KMS-11 (cell line): Measurements from ENCODE around the gene PRKG1.

ENCODE experiments used
- H2AFZ ChIP-seq: fragments of 200-600 bp; sonication (generic); 2 replicates; pipeline ENCODE4 v1.6.1; 2016; ENCODE audit warnings: antibody characterized with exemption, mixed run types, low read depth
- H3K27ac ChIP-seq: fragments of 200-600 bp; sonication (generic); 2 replicates; pipeline ENCODE4 v1.6.1; 2016; ENCODE audit warnings: mild to moderate bottlenecking, mixed run types
- H3K27me3 ChIP-seq: fragments of 200-600 bp; sonication (generic); 2 replicates; pipeline ENCODE4 v1.6.1; 2017; ENCODE audit warnings: mild to moderate bottlenecking, low read depth, mixed run types, moderate library complexity; ENCODE audit not compliant: insufficient read depth
- H3K36me3 ChIP-seq: fragments of 200-600 bp; sonication (generic); 2 replicates; pipeline ENCODE4 v1.6.1; 2017; ENCODE audit warnings: mild to moderate bottlenecking, mixed run types; ENCODE audit not compliant: insufficient read depth
- H3K4me1 ChIP-seq: fragments of 200-600 bp; sonication (generic); 2 replicates; pipeline ENCODE4 v1.6.1; 2016; ENCODE audit warnings: mild to moderate bottlenecking, low read depth, mixed run types; ENCODE audit not compliant: poor library complexity, severe bottlenecking
- H3K4me2 ChIP-seq: fragments of 200-600 bp; sonication (generic); 2 replicates; pipeline ENCODE4 v1.7.0; 2016; ENCODE audit warnings: mild to moderate bottlenecking, mixed run types
- H3K4me3 ChIP-seq: fragments of 200-600 bp; sonication (generic); IDR thresholded peaks from 2 replicates; pipeline ENCODE4 v1.6.1; 2017; ENCODE audit warnings: low read depth, low read length, mixed read lengths; ENCODE audit not compliant: insufficient read depth
- H3K79me2 ChIP-seq: fragments of 200-600 bp; sonication (generic); 2 replicates; pipeline ENCODE4 v1.6.1; 2016; ENCODE audit warnings: low read depth, mixed run types; ENCODE audit not compliant: insufficient read depth
- H3K9ac ChIP-seq: fragments of 200-600 bp; sonication (generic); 2 replicates; pipeline ENCODE4 v1.6.1; 2016; ENCODE audit warnings: mild to moderate bottlenecking, mixed run types
- H4K20me1 ChIP-seq: fragments of 200-600 bp; sonication (generic); 2 replicates; pipeline ENCODE4 v1.6.1; 2016; ENCODE audit warnings: mild to moderate bottlenecking, mixed run types; ENCODE audit not compliant: insufficient read depth
- TF ChIP-seq, protein P1 (sequence below): fragments of 200-600 bp; sonication (generic); conservative IDR thresholded peaks from 2 replicates; pipeline ENCODE4 v1.6.1; 2017; ENCODE audit warnings: low read depth, mild to moderate bottlenecking, antibody characterized with exemption, low read length, moderate library complexity, mixed read lengths

Gene PRKG1

DNA sequence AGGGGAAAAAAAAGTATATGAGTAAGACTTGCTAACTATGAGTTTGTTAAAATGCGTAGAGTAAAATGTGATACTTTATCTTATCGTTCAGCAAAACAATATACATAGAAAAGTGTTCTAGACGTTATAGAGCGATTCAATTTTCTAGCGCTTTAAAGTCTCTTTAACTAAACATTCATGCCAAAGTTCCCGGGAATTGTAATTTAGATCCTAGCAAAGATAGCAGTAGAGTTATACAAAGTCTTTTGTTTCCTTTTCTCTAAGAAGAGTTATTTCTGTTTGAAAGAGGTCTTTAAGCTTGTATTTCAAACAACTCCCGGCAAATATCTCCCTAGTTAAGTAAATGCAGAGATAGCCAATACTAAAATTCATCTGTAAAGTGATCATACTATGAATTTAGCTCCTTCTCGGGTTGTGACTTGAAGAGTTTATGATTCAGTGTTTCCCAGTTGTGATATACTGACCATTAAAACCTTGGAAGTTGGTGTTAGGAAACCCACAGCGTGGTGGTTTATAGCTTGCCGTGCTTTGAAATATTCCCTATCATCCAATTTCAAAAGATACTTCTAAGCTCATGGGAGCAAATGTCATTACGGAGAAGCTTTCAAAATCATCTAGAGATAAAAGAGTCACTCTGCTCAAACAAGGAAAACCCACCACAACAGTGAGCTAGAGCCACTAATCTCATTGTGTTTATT lies 453.4 kb downstream of the PRKG1 start:
- TF ChIP-seq, protein P1, sequence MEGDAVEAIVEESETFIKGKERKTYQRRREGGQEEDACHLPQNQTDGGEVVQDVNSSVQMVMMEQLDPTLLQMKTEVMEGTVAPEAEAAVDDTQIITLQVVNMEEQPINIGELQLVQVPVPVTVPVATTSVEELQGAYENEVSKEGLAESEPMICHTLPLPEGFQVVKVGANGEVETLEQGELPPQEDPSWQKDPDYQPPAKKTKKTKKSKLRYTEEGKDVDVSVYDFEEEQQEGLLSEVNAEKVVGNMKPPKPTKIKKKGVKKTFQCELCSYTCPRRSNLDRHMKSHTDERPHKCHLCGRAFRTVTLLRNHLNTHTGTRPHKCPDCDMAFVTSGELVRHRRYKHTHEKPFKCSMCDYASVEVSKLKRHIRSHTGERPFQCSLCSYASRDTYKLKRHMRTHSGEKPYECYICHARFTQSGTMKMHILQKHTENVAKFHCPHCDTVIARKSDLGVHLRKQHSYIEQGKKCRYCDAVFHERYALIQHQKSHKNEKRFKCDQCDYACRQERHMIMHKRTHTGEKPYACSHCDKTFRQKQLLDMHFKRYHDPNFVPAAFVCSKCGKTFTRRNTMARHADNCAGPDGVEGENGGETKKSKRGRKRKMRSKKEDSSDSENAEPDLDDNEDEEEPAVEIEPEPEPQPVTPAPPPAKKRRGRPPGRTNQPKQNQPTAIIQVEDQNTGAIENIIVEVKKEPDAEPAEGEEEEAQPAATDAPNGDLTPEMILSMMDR = no peak
- no peaks in the 10 kb centered on the region for H4K20me1 ChIP-seq
- no peaks in the 10 kb centered on the region for H3K36me3 ChIP-seq

DNA sequence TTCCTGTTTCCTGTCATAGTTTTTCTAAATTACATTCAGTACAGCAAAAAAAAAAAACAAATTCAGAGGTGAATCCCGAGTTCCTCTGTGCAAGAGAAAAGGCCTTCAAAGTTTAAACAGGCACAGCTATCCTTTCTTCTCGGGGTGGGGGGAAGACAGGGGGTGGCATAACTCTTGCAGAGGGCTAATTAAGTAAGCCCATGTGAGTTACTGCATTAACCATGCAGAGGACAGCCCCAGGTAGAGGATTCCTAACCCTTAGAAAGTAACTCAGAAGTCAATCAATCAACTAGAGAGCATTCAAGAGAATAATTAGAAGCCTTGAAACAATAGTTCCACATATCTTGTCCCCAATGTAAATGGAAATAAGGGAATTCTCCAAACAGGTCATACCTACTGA lies 454.2 kb downstream of the PRKG1 start:
- no peak overlapping the region for H2AFZ ChIP-seq
- no peaks in the 10 kb centered on the region for H4K20me1 ChIP-seq

More for the DNA sequence above, 453.4 kb downstream of the PRKG1 start:
- Histone ChIP-seq H3K4me3 (no peak overlapping the region), H3K4me1 (no peaks in the 10 kb centered on the region), H3K79me2 (no peaks in the 10 kb centered on the region), H3K27me3 (no peaks in the 10 kb centered on the region), H2AFZ (no peak overlapping the region), H3K27ac (no peak overlapping the region), H3K4me2 (no peak overlapping the region), H3K9ac (no peak overlapping the region)

DNA sequence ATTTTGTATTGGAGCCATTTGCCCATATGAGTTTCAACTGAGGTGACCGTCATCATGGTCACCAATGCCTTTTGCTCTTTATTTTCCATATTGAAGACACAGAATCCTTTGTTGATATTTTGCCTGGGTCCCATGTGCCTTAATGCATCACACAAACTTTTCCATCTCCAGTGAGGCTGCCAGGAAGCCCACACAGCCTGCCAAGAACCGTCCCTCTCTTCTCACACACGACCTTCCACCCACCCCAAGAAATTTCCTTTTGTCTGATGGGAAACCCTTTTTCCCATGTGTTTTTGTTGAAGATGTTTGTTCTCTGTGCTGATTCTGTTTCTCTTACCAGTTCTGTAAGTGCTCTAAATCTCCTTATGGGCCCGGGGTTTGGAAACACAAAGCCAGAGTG lies 456.3 kb downstream of the PRKG1 start:
- no peak overlapping the region for H3K4me3 ChIP-seq
- H3K36me3 ChIP-seq = no peaks in the 10 kb centered on the region
- no peaks in the 10 kb centered on the region for H3K79me2 ChIP-seq
- no peaks in the 10 kb centered on the region for H4K20me1 ChIP-seq
- H3K27me3 ChIP-seq = no peaks in the 10 kb centered on the region; the same call in 1 of the 2 replicates
- TF ChIP-seq, protein P1 = no peak
- no peak overlapping the region for H3K9ac ChIP-seq
- no peaks in the 10 kb centered on the region for H3K4me1 ChIP-seq
- no peak overlapping the region for H2AFZ ChIP-seq
- no peak overlapping the region for H3K27ac ChIP-seq
- no peak overlapping the region for H3K4me2 ChIP-seq

More for the DNA sequence above, 454.2 kb downstream of the PRKG1 start:
- Histone ChIP-seq H3K36me3 (no peaks in the 10 kb centered on the region), H3K4me3 (no peak overlapping the region), H3K27ac (no peak overlapping the region), H3K4me1 (no peaks in the 10 kb centered on the region), H3K79me2 (no peaks in the 10 kb centered on the region), H3K27me3 (no peaks in the 10 kb centered on the region), H3K9ac (no peak overlapping the region), H3K4me2 (no peak overlapping the region)
- TF ChIP-seq, protein P1 = no peak

DNA sequence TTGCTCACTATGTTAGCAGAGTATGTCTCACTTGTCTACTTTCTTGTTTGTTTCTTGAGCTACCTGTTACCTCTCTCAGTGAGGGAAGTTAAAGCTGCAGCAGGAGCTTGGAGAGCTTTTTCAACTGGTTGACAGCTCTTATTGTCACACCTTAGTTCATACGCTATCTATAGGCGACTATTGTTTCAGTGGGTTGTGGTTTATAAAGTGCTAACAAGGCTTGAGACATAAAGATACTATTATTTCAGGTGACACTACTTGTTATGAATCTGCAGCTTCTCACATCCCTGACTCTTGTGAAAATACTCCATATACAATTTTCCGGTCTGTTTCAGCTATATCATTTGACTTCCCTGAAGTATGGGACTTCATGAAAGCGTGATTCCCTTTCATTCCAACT lies 457.8 kb downstream of the PRKG1 start:
- Histone ChIP-seq H3K79me2 (no peaks in the 10 kb centered on the region), H3K4me1 (no peaks in the 10 kb centered on the region), H3K9ac (no peak overlapping the region), H3K4me3 (no peak overlapping the region), H3K36me3 (no peaks in the 10 kb centered on the region), H3K27me3 (no peaks in the 10 kb centered on the region; the same call in 1 of the 2 replicates), H2AFZ (no peak overlapping the region), H4K20me1 (no peaks in the 10 kb centered on the region), H3K27ac (no peak overlapping the region), H3K4me2 (no peak overlapping the region)
- TF ChIP-seq, protein P1 = no peak
